Measurements from ENCODE around the gene HACD1.

DNA sequence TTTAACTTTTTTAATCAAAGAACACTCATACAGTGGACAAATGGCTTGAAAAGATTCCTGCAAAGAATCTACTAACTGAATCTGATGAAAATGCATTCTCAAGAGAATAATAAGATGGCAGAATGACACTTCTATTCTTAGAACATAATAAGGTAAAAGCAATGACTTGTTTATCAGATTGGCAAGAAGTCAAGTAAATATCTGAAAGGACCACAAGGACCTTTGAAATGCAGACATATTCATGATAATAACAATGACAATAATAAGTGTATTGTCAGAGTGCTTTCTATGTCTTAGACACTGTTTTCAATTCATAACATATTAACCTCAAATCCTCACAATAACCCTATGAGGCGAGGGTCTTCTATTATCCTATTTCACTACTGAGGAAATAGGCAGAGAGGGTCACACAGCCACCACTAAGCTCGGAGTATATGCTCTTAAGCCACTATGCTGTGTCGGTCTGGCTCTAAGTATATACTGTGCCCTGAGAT is 10.6 kb downstream of the HACD1 start:
- TF ChIP-seq, protein P1, sequence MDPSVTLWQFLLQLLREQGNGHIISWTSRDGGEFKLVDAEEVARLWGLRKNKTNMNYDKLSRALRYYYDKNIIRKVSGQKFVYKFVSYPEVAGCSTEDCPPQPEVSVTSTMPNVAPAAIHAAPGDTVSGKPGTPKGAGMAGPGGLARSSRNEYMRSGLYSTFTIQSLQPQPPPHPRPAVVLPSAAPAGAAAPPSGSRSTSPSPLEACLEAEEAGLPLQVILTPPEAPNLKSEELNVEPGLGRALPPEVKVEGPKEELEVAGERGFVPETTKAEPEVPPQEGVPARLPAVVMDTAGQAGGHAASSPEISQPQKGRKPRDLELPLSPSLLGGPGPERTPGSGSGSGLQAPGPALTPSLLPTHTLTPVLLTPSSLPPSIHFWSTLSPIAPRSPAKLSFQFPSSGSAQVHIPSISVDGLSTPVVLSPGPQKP (IDR thresholded peaks at IDR 0.05; ENCODE audit: borderline replicate concordance, low read depth, low read length): no peak
- TF ChIP-seq, protein P2, sequence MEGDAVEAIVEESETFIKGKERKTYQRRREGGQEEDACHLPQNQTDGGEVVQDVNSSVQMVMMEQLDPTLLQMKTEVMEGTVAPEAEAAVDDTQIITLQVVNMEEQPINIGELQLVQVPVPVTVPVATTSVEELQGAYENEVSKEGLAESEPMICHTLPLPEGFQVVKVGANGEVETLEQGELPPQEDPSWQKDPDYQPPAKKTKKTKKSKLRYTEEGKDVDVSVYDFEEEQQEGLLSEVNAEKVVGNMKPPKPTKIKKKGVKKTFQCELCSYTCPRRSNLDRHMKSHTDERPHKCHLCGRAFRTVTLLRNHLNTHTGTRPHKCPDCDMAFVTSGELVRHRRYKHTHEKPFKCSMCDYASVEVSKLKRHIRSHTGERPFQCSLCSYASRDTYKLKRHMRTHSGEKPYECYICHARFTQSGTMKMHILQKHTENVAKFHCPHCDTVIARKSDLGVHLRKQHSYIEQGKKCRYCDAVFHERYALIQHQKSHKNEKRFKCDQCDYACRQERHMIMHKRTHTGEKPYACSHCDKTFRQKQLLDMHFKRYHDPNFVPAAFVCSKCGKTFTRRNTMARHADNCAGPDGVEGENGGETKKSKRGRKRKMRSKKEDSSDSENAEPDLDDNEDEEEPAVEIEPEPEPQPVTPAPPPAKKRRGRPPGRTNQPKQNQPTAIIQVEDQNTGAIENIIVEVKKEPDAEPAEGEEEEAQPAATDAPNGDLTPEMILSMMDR (conservative IDR thresholded peaks at IDR 0.05; ENCODE audit: low read depth, low read length): no peak
- TF ChIP-seq RFX5 (IDR thresholded peaks at IDR 0.05; ENCODE audit: low read depth, low read length) (no peak), MAFK (IDR thresholded peaks at IDR 0.05; ENCODE audit: low read depth, low read length) (no peak), POLR2A (IDR thresholded peaks at IDR 0.05; ENCODE audit: low read depth, low read length) (no peak), RAD21 (IDR thresholded peaks at IDR 0.05; ENCODE audit: low read length) (no peak)

Measured in IMR-90 (cell line).